Panc1 (cell line): ENCODE data around the gene TEPSIN.

Source experiments
- CTCF ChIP-seq: fragments of 450-650 bp; IDR thresholded peaks from 2 replicates; pipeline ENCODE4 v1.5.1; 2017; ENCODE audit warnings: mild to moderate bottlenecking
- POLR2AphosphoS5 ChIP-seq: IDR thresholded peaks from 2 replicates; pipeline ENCODE4 v1.6.1; 2012; ENCODE audit warnings: mild to moderate bottlenecking, low read depth, low read length, moderate library complexity
- REST ChIP-seq, 2 experiments: IDR thresholded peaks; 2 replicates each; pipeline ENCODE4 v1.6.1; 2011 to 2012; ENCODE audit warnings: low read depth in 2 of 2, control low read depth in 1 of 2, low read length in 1 of 2, mild to moderate bottlenecking in 1 of 2, moderate library complexity in 1 of 2; ENCODE audit not compliant: insufficient read depth in 1 of 2

- TF ChIP-seq CTCF, result no peak
- TF ChIP-seq REST (IDR thresholded peaks at IDR 0.05; ENCODE audit: insufficient read depth in 1 of 2, low read depth in 2 of 2, low read length in 1 of 2), result no peak
- TF ChIP-seq POLR2AphosphoS5, result no peak
Observed at GRCh38 chr17:81204578-81204977, 34.3 kb downstream of the TEPSIN start.
